Measurements from ENCODE around the gene DDX47.

The DDX47 gene

GRCh38 chr12:12786706-12787601 is 26.2 kb upstream of the DDX47 start:
- DNase-seq, result peak; percentile 88
- no peak for TF ChIP-seq CTCF (IDR thresholded peaks at IDR 0.05; ENCODE audit: low read depth, low read length)
- Histone ChIP-seq H3K27me3 (no peaks in the 10 kb centered on the region), H3K4me3 (ENCODE audit: low read depth, low read length) (peak overlapping the region; percentile 64), H3K9me3 (no peaks in the 10 kb centered on the region), H3K36me3 (no peaks in the 10 kb centered on the region), H3K4me1 (peaks cover 9% of the 10 kb centered on the region)

- DNase-seq, result no peak
- peaks cover 15% of the 10 kb centered on the region for H3K4me1 ChIP-seq
Measured at GRCh38 chr12:12788131-12788530, 25.0 kb upstream of the DDX47 start.

DNA sequence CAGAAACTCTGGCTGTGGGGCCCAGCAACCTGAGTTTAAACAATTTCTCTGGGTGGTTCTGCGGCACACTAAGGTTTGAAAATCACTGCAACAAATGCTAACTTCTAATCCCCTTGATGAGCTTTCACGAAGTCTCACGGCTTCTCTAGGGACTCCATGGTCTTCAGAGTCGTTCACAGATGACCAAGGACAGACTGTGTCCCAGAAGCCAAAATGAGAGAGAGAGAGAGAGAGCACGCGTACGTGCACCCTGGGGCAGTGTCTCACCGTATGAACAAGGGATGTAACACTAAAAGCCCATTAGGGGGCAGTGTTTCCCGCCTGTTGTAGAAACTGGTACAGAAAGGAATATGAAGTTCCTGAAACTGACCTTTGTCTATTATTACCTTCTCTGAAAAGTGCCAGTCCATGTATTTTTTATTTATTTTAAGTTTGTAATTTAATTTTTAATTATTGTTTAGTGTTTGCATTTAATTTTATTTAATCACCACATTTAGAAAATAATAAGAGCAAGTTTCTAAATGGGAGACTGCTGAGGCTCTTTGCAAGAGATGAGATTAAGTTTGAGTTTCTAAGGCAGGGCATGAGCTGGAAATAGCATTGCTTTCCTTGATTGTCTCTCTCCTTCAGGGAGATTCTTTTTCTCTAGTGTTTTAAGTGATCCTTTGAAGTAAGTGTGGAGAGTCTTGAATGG is 24.3 kb upstream of the DDX47 start:
- peak; percentile 85 for TF ChIP-seq CTCF (IDR thresholded peaks at IDR 0.05; ENCODE audit: low read depth, low read length)
- H3K27me3 ChIP-seq, result no peaks in the 10 kb centered on the region
- no peaks in the 10 kb centered on the region for H3K9me3 ChIP-seq
- H3K4me3 ChIP-seq (ENCODE audit: low read depth, low read length), result no peak overlapping the region
- peak; percentile 64 for DNase-seq
- H3K36me3 ChIP-seq, result no peaks in the 10 kb centered on the region
- peaks cover 15% of the 10 kb centered on the region for H3K4me1 ChIP-seq

More at GRCh38 chr12:12788131-12788530, 25.0 kb upstream of the DDX47 start:
- TF ChIP-seq CTCF (IDR thresholded peaks at IDR 0.05; ENCODE audit: low read depth, low read length), result no peak
- H3K4me3 ChIP-seq (ENCODE audit: low read depth, low read length), result no peak overlapping the region
- no peaks in the 10 kb centered on the region for H3K36me3 ChIP-seq
- no peaks in the 10 kb centered on the region for H3K9me3 ChIP-seq
- no peaks in the 10 kb centered on the region for H3K27me3 ChIP-seq

GRCh38 chr12:12790956-12791355 is 22.2 kb upstream of the DDX47 start:
- Histone ChIP-seq H3K4me1 (peaks cover 10% of the 10 kb centered on the region), H3K36me3 (no peaks in the 10 kb centered on the region), H3K9me3 (no peaks in the 10 kb centered on the region), H3K4me3 (ENCODE audit: low read depth, low read length) (no peak overlapping the region), H3K27me3 (no peaks in the 10 kb centered on the region)
- TF ChIP-seq CTCF (IDR thresholded peaks at IDR 0.05; ENCODE audit: low read depth, low read length), result no peak
- no peak for DNase-seq

DNA sequence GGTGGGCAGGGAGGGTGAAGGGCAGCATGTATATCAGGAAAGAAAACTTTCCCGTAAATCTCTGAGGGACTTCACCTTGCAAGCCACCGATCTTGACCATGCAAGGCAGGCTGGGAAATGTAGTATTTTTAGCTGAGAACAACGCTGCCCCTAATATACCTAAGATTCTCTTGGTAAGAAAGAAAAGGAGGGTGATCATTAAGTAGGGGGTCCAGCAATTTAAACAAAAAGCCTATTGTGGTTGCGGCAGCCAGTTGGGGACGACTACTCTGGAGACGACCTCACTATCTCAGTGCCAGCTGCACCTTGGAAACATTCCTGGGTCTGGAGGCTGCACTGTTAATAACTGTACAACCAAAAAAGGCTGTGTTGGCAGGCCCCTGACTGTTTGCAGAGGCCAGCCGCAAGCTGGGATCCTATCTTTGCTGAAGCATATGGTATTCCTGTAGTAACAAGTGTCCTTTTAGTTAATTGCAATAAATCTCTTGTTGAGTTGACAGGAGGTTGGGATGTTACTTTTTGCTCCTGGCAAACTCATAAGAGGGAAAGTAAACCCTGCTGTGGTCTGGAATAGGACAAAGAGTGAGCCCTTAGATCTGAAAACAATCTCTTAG is 21.3 kb upstream of the DDX47 start:
- Histone ChIP-seq H3K4me3 (ENCODE audit: low read depth, low read length) (peak overlapping the region; percentile 39), H3K4me1 (peaks cover 10% of the 10 kb centered on the region), H3K9me3 (no peaks in the 10 kb centered on the region), H3K36me3 (no peaks in the 10 kb centered on the region), H3K27me3 (no peaks in the 10 kb centered on the region)
- peak; percentile 75 for DNase-seq
- no peak for TF ChIP-seq CTCF (IDR thresholded peaks at IDR 0.05; ENCODE audit: low read depth, low read length)
